IMR-90 (cell line): Measurements from ENCODE around the gene NDUFB4. TPM values are rescaled to one million over a fixed set of nuclear protein-coding genes. Genes with fewer than 3 reads are reported as not detected.

Source experiments
- ATAC-seq: fragments of 200-7000 bp; cut with Tn5 transposase; 2 replicates; pipeline ENCODE4 v1.9.1; 2020; ENCODE audit warnings: low read depth, mild to moderate bottlenecking, moderate library complexity
- BruUV-seq: library from RNA; stranded (reverse); fragments of 400-500 nt; replicated peaks from 2 replicates; lab custom pipeline; 2021; lab: Mats Ljungman, UMichigan
- CTCF ChIA-PET: fragments of 300-600 bp; formaldehyde crosslinking; extraction: SDS; loops from one replicate; lab custom pipeline; 2021; ENCODE audit warnings: antibody characterized with exemption; lab: Yijun Ruan, JAX
- POLR2A ChIA-PET: fragments of 300-600 bp; sonication (Branson Sonifier 250); formaldehyde crosslinking; loops from one replicate; lab custom pipeline; 2022; ENCODE audit warnings: antibody characterized with exemption; ENCODE audit not compliant: unreplicated experiment; lab: Charles Lee
- DNase-seq: peaks from one replicate; pipeline ENCODE4 v3.0.0; 2013
- H2AFZ ChIP-seq: replicated peaks from 2 replicates; pipeline ENCODE3; 2013; ENCODE audit warnings: low read length, mild to moderate bottlenecking; ENCODE audit not compliant: poor library complexity
- H2AK5ac ChIP-seq: 2 replicates; pipeline ENCODE4 v1.6.1; 2013; ENCODE audit warnings: low read depth, low read length, inconsistent platforms
- H2AK9ac ChIP-seq: replicated peaks from 2 replicates; pipeline ENCODE3; 2013; ENCODE audit warnings: mild to moderate bottlenecking, low read depth, low read length, moderate library complexity; ENCODE audit not compliant: poor library complexity
- H2BK120ac ChIP-seq: 2 replicates; pipeline ENCODE4 v1.6.1; 2013; ENCODE audit warnings: low read depth, low read length, inconsistent platforms
- H2BK15ac ChIP-seq: 3 replicates; pipeline ENCODE4 v1.6.1; 2013; ENCODE audit warnings: low read depth, low read length, inconsistent platforms
- H2BK20ac ChIP-seq: 2 replicates; pipeline ENCODE4 v1.6.1; 2013; ENCODE audit warnings: low read depth, mild to moderate bottlenecking, inconsistent platforms, low read length, moderate library complexity
- H2BK5ac ChIP-seq: 2 replicates; pipeline ENCODE4 v1.6.1; 2013; ENCODE audit warnings: mild to moderate bottlenecking, low read depth, low read length, inconsistent platforms; ENCODE audit not compliant: poor library complexity, severe bottlenecking
- H3K14ac ChIP-seq: replicated peaks from 2 replicates; pipeline ENCODE4 v1.6.1; 2013; ENCODE audit warnings: low read depth, low read length, inconsistent platforms
- H3K18ac ChIP-seq: 2 replicates; pipeline ENCODE4 v1.6.1; 2013; ENCODE audit warnings: low read depth, low read length, control low read depth
- H3K23ac ChIP-seq: 2 replicates; pipeline ENCODE4 v1.6.1; 2013; ENCODE audit warnings: low read depth, low read length, inconsistent platforms
- H3K27ac ChIP-seq: 2 replicates; pipeline ENCODE4 v1.5.1; 2013; ENCODE audit warnings: mild to moderate bottlenecking, control low read depth, low read length; ENCODE audit not compliant: insufficient read depth
- H3K27me3 ChIP-seq: 2 replicates; pipeline ENCODE4 v1.6.1; 2013; ENCODE audit warnings: low read length; ENCODE audit not compliant: control insufficient read depth, insufficient read depth
- H3K36me3 ChIP-seq: 2 replicates; pipeline ENCODE4 v1.6.1; 2013; ENCODE audit warnings: low read length, mixed read lengths; ENCODE audit not compliant: control insufficient read depth, insufficient read depth
- H3K4ac ChIP-seq: 2 replicates; pipeline ENCODE4 v1.6.1; 2013; ENCODE audit warnings: low read depth, low read length, inconsistent platforms
- H3K4me1 ChIP-seq: 2 replicates; pipeline ENCODE4 v1.6.1; 2013; ENCODE audit warnings: low read length, mixed read lengths; ENCODE audit not compliant: control insufficient read depth, insufficient read depth
- H3K4me2 ChIP-seq: 2 replicates; pipeline ENCODE4 v1.6.1; 2013; ENCODE audit warnings: low read depth, mild to moderate bottlenecking, control low read depth, low read length, moderate library complexity
- H3K4me3 ChIP-seq: 2 replicates; pipeline ENCODE4 v1.5.1; 2013; ENCODE audit warnings: low read depth, mild to moderate bottlenecking, control low read depth, low read length, moderate library complexity; ENCODE audit not compliant: insufficient read depth
- H3K56ac ChIP-seq: 2 replicates; pipeline ENCODE4 v1.6.1; 2013; ENCODE audit warnings: low read length, inconsistent platforms; ENCODE audit not compliant: insufficient read depth; ENCODE audit errors: extremely low read depth
- H3K79me1 ChIP-seq, 2 experiments: 2 replicates each; pipeline ENCODE4 v1.6.1; 2013; ENCODE audit warnings: low read length in 2 of 2, inconsistent platforms in 1 of 2, low read depth in 1 of 2
- H3K9ac ChIP-seq: 2 replicates; pipeline ENCODE4 v1.6.1; 2013; ENCODE audit warnings: low read depth, low read length, control low read depth
- H3K9me1 ChIP-seq: 2 replicates; pipeline ENCODE4 v1.6.1; 2013; ENCODE audit warnings: low read length, inconsistent platforms; ENCODE audit not compliant: insufficient read depth
- H3K9me3 ChIP-seq: 2 replicates; pipeline ENCODE4 v1.6.1; 2013; ENCODE audit warnings: low read length; ENCODE audit not compliant: control insufficient read depth, insufficient read depth
- H4K20me1 ChIP-seq: 2 replicates; pipeline ENCODE4 v1.6.1; 2013; ENCODE audit warnings: low read length, inconsistent platforms; ENCODE audit not compliant: insufficient read depth
- H4K5ac ChIP-seq: 2 replicates; pipeline ENCODE4 v1.6.1; 2013; ENCODE audit warnings: mild to moderate bottlenecking, low read depth, low read length, control low read depth
- H4K8ac ChIP-seq, 2 experiments: 2 replicates each; pipeline ENCODE4 v1.6.1; 2013; ENCODE audit warnings: low read depth in 2 of 2, low read length in 2 of 2, control low read depth in 1 of 2, inconsistent platforms in 1 of 2
- H4K91ac ChIP-seq: 2 replicates; pipeline ENCODE4 v1.6.1; 2013; ENCODE audit warnings: low read depth, low read length, inconsistent platforms; ENCODE audit not compliant: insufficient read depth
- BHLHE40 ChIP-seq: fragments of 150-350 bp; IDR thresholded peaks from 2 replicates; pipeline ENCODE4 v1.6.1; 2016; ENCODE audit warnings: mild to moderate bottlenecking, low read depth, low read length
- CEBPB ChIP-seq: IDR thresholded peaks from 2 replicates; pipeline ENCODE4 v1.6.1; 2012; ENCODE audit warnings: low read depth, low read length, improper control_type of control experiment
- CHD1 ChIP-seq: IDR thresholded peaks from 2 replicates; pipeline ENCODE4 v1.6.1; 2012; ENCODE audit warnings: low read depth, low read length, improper control_type of control experiment
- ELK1 ChIP-seq: fragments of 150-350 bp; IDR thresholded peaks from 2 replicates; pipeline ENCODE4 v1.6.1; 2016; ENCODE audit warnings: low read depth, mild to moderate bottlenecking, low read length, moderate library complexity, borderline replicate concordance
- FOS ChIP-seq: fragments of 150-350 bp; IDR thresholded peaks from 2 replicates; pipeline ENCODE4 v1.6.1; 2016; ENCODE audit warnings: low read depth, low read length
- MAZ ChIP-seq: IDR thresholded peaks from 2 replicates; pipeline ENCODE4 v1.6.1; 2012; ENCODE audit warnings: low read depth, mild to moderate bottlenecking, low read length, improper control_type of control experiment, moderate library complexity, borderline replicate concordance
- MXI1 ChIP-seq: IDR thresholded peaks from 2 replicates; pipeline ENCODE4 v1.6.1; 2012; ENCODE audit warnings: low read depth, mild to moderate bottlenecking, low read length, moderate library complexity, borderline replicate concordance
- NFE2L2 ChIP-seq: fragments of 150-350 bp; IDR thresholded peaks from 2 replicates; pipeline ENCODE4 v1.6.1; 2016; ENCODE audit warnings: low read depth, mild to moderate bottlenecking, low read length
- POLR2A ChIP-seq: IDR thresholded peaks from 2 replicates; pipeline ENCODE4 v1.6.1; 2012; ENCODE audit warnings: mild to moderate bottlenecking, low read depth, low read length
- RCOR1 ChIP-seq: IDR thresholded peaks from 2 replicates; pipeline ENCODE4 v1.6.1; 2012; ENCODE audit warnings: mild to moderate bottlenecking, low read length, improper control_type of control experiment; ENCODE audit not compliant: insufficient replicate concordance
- RFX5 ChIP-seq: IDR thresholded peaks from 2 replicates; pipeline ENCODE4 v1.8.0; 2012; ENCODE audit warnings: low read depth, mild to moderate bottlenecking, low read length, moderate library complexity
- SMC3 ChIP-seq: fragments of 150-350 bp; IDR thresholded peaks from 2 replicates; pipeline ENCODE4 v1.6.1; 2016; ENCODE audit warnings: low read depth, mild to moderate bottlenecking, antibody characterized with exemption, low read length, moderate library complexity
- USF2 ChIP-seq: fragments of 150-350 bp; IDR thresholded peaks from 2 replicates; pipeline ENCODE4 v1.6.1; 2017; ENCODE audit warnings: mild to moderate bottlenecking, antibody characterized with exemption, low read length, low read depth
- WGBS, 2 experiments: methylation state at CpG; one replicate each; pipeline versions ENCODE4 v1.1.5 to v1.1.7; 2013; ENCODE audit warnings: missing lambda C conversion rate in 2 of 2; ENCODE audit not compliant: insufficient read length in 1 of 2; ENCODE audit errors: extremely low coverage in 2 of 2; 5-methylcytosine and 5-hydroxymethylcytosine counted together
- dilution Hi-C: fragments of 300-500 bp; cut with HindIII; formaldehyde crosslinking; loops from one replicate; pipeline ENCODE4 v1.14.3; 2018; ENCODE audit warnings: low sequenced_read_pairs; ENCODE audit not compliant: unreplicated experiment
- in situ Hi-C: fragments of 300-500 bp; cut with MboI; formaldehyde crosslinking; loops from 3 replicates; pipeline ENCODE4 v1.14.3; 2019; ENCODE audit warnings: low sequenced_read_pairs, inconsistent platforms, mixed read lengths
- intact Hi-C: fragments of 100-400 bp; cut with micrococcal nuclease; formaldehyde crosslinking; loops from 2 replicates; pipeline ENCODE4 v1.10.0; 2022
- polyA plus RNA-seq, 3 experiments: library from polyadenylated mRNA; depleted of rRNA; stranded (reverse); fragments of >200 nt; gene quantifications; 2 replicates each; pipeline ENCODE4 v1.2.3, GENCODE V29; 2012; ENCODE audit warnings: low replicate concordance in 1 of 3
- total RNA-seq: library from RNA; depleted of rRNA; stranded (reverse); fragments of >200 nt; gene quantifications from 2 replicates; pipeline ENCODE4 v1.2.3, GENCODE V29; 2012

NDUFB4 gene
- total and polyA plus RNA-seq, 2 of the 4 experiments (the other 2 are of a cell fraction) = 53.9 to 278 TPM

DNA sequence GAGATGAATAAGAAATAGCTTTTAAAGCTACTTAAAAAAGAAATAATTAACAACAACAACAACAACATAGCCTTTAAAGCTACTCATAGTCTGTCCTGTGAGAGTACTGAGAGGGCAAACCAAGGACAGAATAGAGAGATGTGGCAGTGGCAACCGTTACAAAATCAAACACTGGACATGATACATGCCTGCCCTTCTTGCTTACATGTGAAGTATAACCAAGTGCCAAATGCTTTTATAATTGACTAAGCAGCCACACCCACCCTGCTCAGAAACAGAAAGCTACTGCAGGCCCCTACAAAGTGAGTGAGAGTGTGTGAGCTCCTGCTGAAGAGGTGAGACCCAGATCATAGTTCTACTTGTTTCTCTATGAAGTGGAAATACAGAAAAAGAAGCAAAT lies 38.4 kb downstream of the NDUFB4 start:
- Histone ChIP-seq H2BK15ac (no peak overlapping the region), H4K91ac (no peak overlapping the region), H3K36me3 (no peaks in the 10 kb centered on the region), H3K18ac (peak overlapping the region; percentile 9; the same call in 1 of the 2 replicates), H3K27me3 (no peaks in the 10 kb centered on the region), H3K27ac (no peak overlapping the region), H3K9me1 (no peaks in the 10 kb centered on the region), H2BK120ac (no peak overlapping the region), H2AFZ (no peak overlapping the region), H2AK9ac (no peak overlapping the region), H3K14ac (no peak overlapping the region; the same call in 1 of the 2 replicates), H4K20me1 (no peaks in the 10 kb centered on the region), H3K79me1 (no peaks in the 10 kb centered on the region), H3K23ac (no peak overlapping the region), H4K8ac (no peak overlapping the region), H3K9me3 (no peaks in the 10 kb centered on the region), H2AK5ac (no peak overlapping the region), H3K4me1 (peaks cover 6% of the 10 kb centered on the region; the same call in 1 of the 2 replicates), H4K5ac (no peak overlapping the region), H2BK20ac (no peak overlapping the region), H2BK5ac (no peak overlapping the region), H3K9ac (no peak overlapping the region), H3K56ac (no peak overlapping the region), H3K4ac (no peak overlapping the region), H3K4me3 (no peak overlapping the region), H3K4me2 (no peak overlapping the region)
- dilution Hi-C loops (no loop called here), intact Hi-C loops (no loop called here), in situ Hi-C loops (no loop called here)
- no TSS peak for BruUV-seq
- no CpG with 5 or more reads among the region's 1 CpG for WGBS, 2 experiments
- no peak for DNase-seq
- ChIA-PET CTCF (interaction anchor here (1.7 kb wide), 1 partner anchor 64 kb away, joined by 3 read pairs; no protein-coding TSS in a partner anchor), POLR2A (no interaction called here)
- no peak; the same call in 1 of the 2 replicates for ATAC-seq
- TF ChIP-seq ELK1 (no peak), BHLHE40 (no peak), NFE2L2 (no peak), USF2 (no peak), RFX5 (no peak), POLR2A (no peak), FOS (no peak), RCOR1 (no peak), SMC3 (no peak), MAZ (no peak), MXI1 (no peak), CHD1 (no peak), CEBPB (no peak)
